Endothelial cell of umbilical vein (primary cell): ENCODE results near the gene LHX2.
A peak's percentile ranks its signal among the peaks of the same experiment; 100 is the strongest.

Source experiments
- EZH2 ChIP-seq: IDR thresholded peaks from 2 replicates; pipeline ENCODE4 v1.6.1; 2012; ENCODE audit warnings: borderline replicate concordance, low read depth, mild to moderate bottlenecking, moderate library complexity, low read length, inconsistent platforms; ENCODE audit not compliant: severe bottlenecking
- FOS ChIP-seq: IDR thresholded peaks from 2 replicates; pipeline ENCODE4 v1.6.1; 2011; ENCODE audit warnings: mild to moderate bottlenecking, low read length, moderate library complexity, borderline replicate concordance; ENCODE audit not compliant: insufficient read depth
- GATA2 ChIP-seq: IDR thresholded peaks from 2 replicates; pipeline ENCODE4 v1.7.0; 2011; ENCODE audit warnings: low read depth, mild to moderate bottlenecking, moderate library complexity, mixed read lengths, low read length; ENCODE audit not compliant: insufficient read length, insufficient read depth
- JUN ChIP-seq: IDR thresholded peaks from 2 replicates; pipeline ENCODE4 v1.6.1; 2011; ENCODE audit warnings: borderline replicate concordance, low read depth; ENCODE audit not compliant: insufficient read length, insufficient read depth
- MYC ChIP-seq: IDR thresholded peaks from one replicate; pipeline ENCODE4 v1.6.1; 2011; ENCODE audit warnings: mild to moderate bottlenecking, low read depth, low read length
- POLR2A ChIP-seq: IDR thresholded peaks from 2 replicates; pipeline ENCODE4 v1.6.1; 2012; ENCODE audit warnings: low read depth, mild to moderate bottlenecking, control low read depth, low read length
- POLR2AphosphoS5 ChIP-seq: IDR thresholded peaks from 2 replicates; pipeline ENCODE4 v1.6.1; 2012; ENCODE audit warnings: low read depth, mild to moderate bottlenecking, control low read depth, low read length, moderate library complexity; ENCODE audit not compliant: insufficient read depth
- TF ChIP-seq, protein P1 (sequence below), 2 donors: IDR thresholded peaks; 1 replicate in 1 of 2; 2 replicates in 1 of 2; pipeline ENCODE4 v1.5.1; 2011; ENCODE audit warnings: low read length in 2 of 2, mild to moderate bottlenecking in 2 of 2, moderate library complexity in 2 of 2, control low read depth in 1 of 2, inconsistent platforms in 1 of 2, low read depth in 1 of 2; ENCODE audit not compliant: insufficient read depth in 1 of 2; ENCODE audit errors: extremely low read depth in 1 of 2
- TF ChIP-seq, protein P2 (sequence below): IDR thresholded peaks from 2 replicates; pipeline ENCODE4 v1.6.1; 2011; ENCODE audit not compliant: insufficient read depth, insufficient read length

DNA sequence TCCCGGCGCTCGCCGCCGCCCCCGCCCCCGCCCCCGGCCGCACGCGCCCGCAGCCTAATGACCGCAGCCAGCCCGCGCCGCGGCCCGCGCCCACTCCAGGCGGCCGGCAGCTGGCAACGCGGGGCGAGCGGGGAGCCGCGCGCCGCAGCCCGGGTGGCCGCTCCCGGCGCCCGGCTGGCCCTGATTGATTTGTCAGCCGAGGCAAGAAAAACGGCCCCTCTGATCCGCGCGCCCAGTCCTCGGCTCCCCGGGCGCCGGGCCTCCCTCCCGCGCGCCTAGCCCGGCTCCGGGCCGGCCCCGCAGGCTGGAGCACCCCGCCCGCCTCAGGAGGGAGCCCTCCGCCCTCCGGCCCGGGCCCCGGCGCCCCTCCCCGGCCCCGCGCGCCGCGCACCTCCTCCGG, 11.9 kb upstream of the LHX2 start:
- TF ChIP-seq JUN: no peak
- TF ChIP-seq, protein P1, sequence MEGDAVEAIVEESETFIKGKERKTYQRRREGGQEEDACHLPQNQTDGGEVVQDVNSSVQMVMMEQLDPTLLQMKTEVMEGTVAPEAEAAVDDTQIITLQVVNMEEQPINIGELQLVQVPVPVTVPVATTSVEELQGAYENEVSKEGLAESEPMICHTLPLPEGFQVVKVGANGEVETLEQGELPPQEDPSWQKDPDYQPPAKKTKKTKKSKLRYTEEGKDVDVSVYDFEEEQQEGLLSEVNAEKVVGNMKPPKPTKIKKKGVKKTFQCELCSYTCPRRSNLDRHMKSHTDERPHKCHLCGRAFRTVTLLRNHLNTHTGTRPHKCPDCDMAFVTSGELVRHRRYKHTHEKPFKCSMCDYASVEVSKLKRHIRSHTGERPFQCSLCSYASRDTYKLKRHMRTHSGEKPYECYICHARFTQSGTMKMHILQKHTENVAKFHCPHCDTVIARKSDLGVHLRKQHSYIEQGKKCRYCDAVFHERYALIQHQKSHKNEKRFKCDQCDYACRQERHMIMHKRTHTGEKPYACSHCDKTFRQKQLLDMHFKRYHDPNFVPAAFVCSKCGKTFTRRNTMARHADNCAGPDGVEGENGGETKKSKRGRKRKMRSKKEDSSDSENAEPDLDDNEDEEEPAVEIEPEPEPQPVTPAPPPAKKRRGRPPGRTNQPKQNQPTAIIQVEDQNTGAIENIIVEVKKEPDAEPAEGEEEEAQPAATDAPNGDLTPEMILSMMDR (IDR thresholded peaks at IDR 0.05; ENCODE audit: extremely low read depth in 1 of 2, insufficient read depth in 1 of 2, low read depth in 1 of 2, low read length in 2 of 2): no peak
- TF ChIP-seq, protein P2, sequence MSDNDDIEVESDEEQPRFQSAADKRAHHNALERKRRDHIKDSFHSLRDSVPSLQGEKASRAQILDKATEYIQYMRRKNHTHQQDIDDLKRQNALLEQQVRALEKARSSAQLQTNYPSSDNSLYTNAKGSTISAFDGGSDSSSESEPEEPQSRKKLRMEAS: no peak
- no peak for TF ChIP-seq POLR2A
- TF ChIP-seq EZH2: peak; percentile 42
- TF ChIP-seq GATA2: no peak
- no peak for TF ChIP-seq POLR2AphosphoS5
- no peak for TF ChIP-seq FOS
- TF ChIP-seq MYC: no peak
